A673 (cell line): ENCODE data around the gene NYNRIN. TPM values are rescaled to one million over a fixed set of nuclear protein-coding genes. Genes with fewer than 3 reads are reported as not detected.

Source experiments
- BruUV-seq: library from RNA; stranded (reverse); fragments of 400-500 nt; replicated peaks from 2 replicates; lab custom pipeline; 2021; lab: Mats Ljungman, UMichigan
- CTCF ChIA-PET: fragments of 300-600 bp; sonication (Branson Sonifier 250); formaldehyde crosslinking; loops from one replicate; lab custom pipeline; 2022; ENCODE audit warnings: antibody characterized with exemption; lab: Charles Lee
- POLR2A ChIA-PET: fragments of 300-600 bp; sonication (Branson Sonifier 250); formaldehyde crosslinking; loops from one replicate; lab custom pipeline; 2022; ENCODE audit warnings: antibody characterized with exemption; ENCODE audit not compliant: low non-redundant PET; lab: Charles Lee
- DNase-seq: peaks from one replicate; pipeline ENCODE4 v3.0.0-alpha.2; 2015; ENCODE audit warnings: low spot score
- H3K27ac ChIP-seq: fragments of 200-600 bp; sonication (generic); 2 replicates; pipeline ENCODE4 v1.5.1; 2016; ENCODE audit warnings: mixed run types, low read depth, mild to moderate bottlenecking, mixed read lengths, antibody characterized with exemption, low read length; ENCODE audit not compliant: poor library complexity, severe bottlenecking
- H3K27me3 ChIP-seq: fragments of 200-600 bp; sonication (generic); replicated peaks from 2 replicates; pipeline ENCODE4 v1.6.1; 2017; ENCODE audit warnings: mixed run types, low read depth, mild to moderate bottlenecking, mixed read lengths, antibody characterized with exemption, low read length; ENCODE audit not compliant: insufficient read depth, poor library complexity
- H3K36me3 ChIP-seq: fragments of 200-600 bp; sonication (generic); 2 replicates; pipeline ENCODE4 v1.6.1; 2016; ENCODE audit warnings: mixed run types, mild to moderate bottlenecking, mixed read lengths, antibody characterized with exemption, low read length; ENCODE audit not compliant: insufficient read depth, poor library complexity, severe bottlenecking
- H3K4me1 ChIP-seq: fragments of 200-600 bp; sonication (generic); 2 replicates; pipeline ENCODE4 v1.6.1; 2017; ENCODE audit warnings: mixed run types, mild to moderate bottlenecking, mixed read lengths, antibody characterized with exemption, low read length; ENCODE audit not compliant: insufficient read depth, poor library complexity, severe bottlenecking
- H3K4me3 ChIP-seq: fragments of 200-600 bp; sonication (generic); 2 replicates; pipeline ENCODE4 v1.5.1; 2016; ENCODE audit warnings: low read depth, mixed run types, mild to moderate bottlenecking, mixed read lengths, low read length; ENCODE audit not compliant: poor library complexity, severe bottlenecking
- H3K9me3 ChIP-seq: fragments of 200-600 bp; sonication (generic); 2 replicates; pipeline ENCODE4 v1.6.1; 2016; ENCODE audit warnings: mixed run types, low read depth, mild to moderate bottlenecking, mixed read lengths, antibody characterized with exemption, low read length; ENCODE audit not compliant: poor library complexity, severe bottlenecking
- CTCF ChIP-seq: fragments of 300-800, 200-600 bp; sonication (generic); conservative IDR thresholded peaks from 2 replicates; pipeline ENCODE4 v1.5.1; 2017; ENCODE audit warnings: low read depth, mild to moderate bottlenecking, antibody characterized with exemption, low read length, moderate library complexity, mixed read lengths
- EZH2 ChIP-seq: fragments of 200-600 bp; sonication (generic); IDR thresholded peaks from 2 replicates; pipeline ENCODE4 v1.6.1; 2017; ENCODE audit warnings: borderline replicate concordance, low read depth, mild to moderate bottlenecking, mixed read lengths, antibody characterized with exemption, low read length; ENCODE audit not compliant: poor library complexity, severe bottlenecking
- intact Hi-C: fragments of 100-400 bp; cut with micrococcal nuclease; formaldehyde crosslinking; loops from one replicate; pipeline ENCODE4 v1.10.0; 2022; ENCODE audit not compliant: unreplicated experiment
- total RNA-seq: library from RNA; stranded (reverse); gene quantifications from 2 replicates; pipeline ENCODE4 v1.2.3, GENCODE V29; 2021

Gene NYNRIN
- total RNA-seq, 1 experiment from 2014 or later = 8.6 TPM

GRCh38 chr14:24399999-24400718 is 1.4 kb downstream of the NYNRIN start:
- no TSS peak for BruUV-seq
- ChIA-PET POLR2A (no interaction called here), CTCF (no interaction called here)
- intact Hi-C loops = no loop called here
- no peaks in the 10 kb centered on the region for H3K9me3 ChIP-seq
- peaks cover 18% of the 10 kb centered on the region for H3K4me1 ChIP-seq
- TF ChIP-seq CTCF = no peak
- TF ChIP-seq EZH2 = no peak
- no peaks in the 10 kb centered on the region for H3K36me3 ChIP-seq
- H3K27me3 ChIP-seq = no peaks in the 10 kb centered on the region
- DNase-seq = no peak
- peak overlapping the region; percentile 62 for H3K4me3 ChIP-seq
- H3K27ac ChIP-seq = peak overlapping the region; percentile 49

DNA sequence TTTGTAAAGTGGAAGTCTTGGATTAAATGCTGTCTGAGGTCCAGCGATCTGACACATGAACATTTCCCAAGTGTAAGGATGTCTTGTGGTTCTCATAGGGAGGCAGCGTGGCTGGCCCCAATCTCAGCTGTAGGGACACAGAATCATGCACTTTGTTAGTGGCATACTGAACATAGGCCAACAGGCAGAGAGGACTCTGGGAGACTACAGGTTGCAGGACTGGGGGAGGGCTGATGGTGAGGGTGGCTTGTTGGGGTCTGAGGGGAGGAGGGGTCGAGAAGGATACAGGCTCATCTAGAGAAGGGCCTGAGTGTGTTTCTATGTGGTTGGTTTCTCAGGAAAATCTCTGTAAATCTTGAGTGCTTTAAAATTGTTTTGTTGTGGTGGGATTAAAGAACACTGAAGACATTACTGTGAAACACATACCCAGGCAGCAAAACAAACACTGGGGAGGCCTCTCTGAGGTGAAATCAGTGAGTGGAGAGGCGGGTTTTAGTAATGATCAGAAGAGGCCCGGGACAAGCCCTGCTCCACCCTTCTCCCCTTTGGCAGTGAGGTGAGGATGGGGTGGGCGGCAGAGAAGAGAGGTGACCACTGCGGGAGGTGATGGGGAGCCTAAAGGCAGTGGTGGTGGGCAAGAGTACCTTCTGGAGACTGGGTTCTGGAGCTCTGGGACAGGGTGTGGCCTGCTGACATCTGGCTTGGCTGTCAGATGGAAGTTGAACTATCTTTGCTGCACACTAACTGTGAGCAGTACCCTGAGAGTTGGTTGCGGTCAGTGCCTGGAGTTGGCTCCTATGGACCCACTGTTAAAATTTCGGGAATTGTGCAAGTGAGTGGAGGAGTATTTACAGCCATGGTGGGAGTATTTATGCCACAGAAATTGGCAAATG is 3.3 kb downstream of the NYNRIN start:
- Histone ChIP-seq H3K36me3 (no peaks in the 10 kb centered on the region), H3K9me3 (no peaks in the 10 kb centered on the region), H3K27ac (no peak overlapping the region), H3K4me1 (peaks cover 18% of the 10 kb centered on the region), H3K27me3 (no peaks in the 10 kb centered on the region), H3K4me3 (no peak overlapping the region)
- DNase-seq = no peak
- CTCF ChIA-PET = no interaction called here
- POLR2A ChIA-PET = no interaction called here
- intact Hi-C loops = no loop called here
- TF ChIP-seq EZH2 = no peak
- no peak for TF ChIP-seq CTCF
- BruUV-seq = no TSS peak

DNA sequence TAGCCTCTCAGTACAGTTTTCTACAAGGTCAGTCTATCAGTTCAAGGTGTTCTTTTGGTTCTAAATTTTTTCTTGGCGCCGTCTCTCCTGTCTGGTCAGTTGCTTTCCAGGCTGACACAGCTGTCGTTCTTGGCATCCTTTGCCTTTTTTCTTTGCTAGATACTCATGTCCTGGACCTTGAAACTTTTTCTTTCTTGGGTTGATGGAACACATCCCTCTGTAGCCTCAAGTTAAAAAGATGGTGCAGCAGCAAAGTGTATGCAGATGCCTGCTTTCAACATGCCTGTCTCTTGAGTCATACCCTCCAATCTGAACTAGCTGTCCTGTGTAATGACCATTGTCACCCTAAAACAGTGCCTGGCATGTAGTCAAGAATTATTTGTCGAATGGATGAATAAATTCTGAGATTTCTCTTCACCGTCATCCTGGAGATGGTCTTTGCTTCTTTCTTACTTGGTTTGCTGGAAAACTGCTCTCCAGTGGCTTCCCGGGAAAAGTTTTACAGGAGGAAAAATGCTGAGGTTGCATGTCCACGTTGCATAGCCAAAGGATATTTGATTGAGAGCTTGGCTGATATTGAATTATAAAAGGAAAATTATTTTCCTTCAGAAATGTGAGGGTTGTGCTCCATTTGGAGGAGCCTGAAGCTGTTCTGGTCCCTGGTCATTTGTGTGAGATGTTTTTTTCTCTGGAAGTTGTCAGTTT is 4.6 kb downstream of the NYNRIN start:
- intact Hi-C loops = no loop called here
- BruUV-seq = no TSS peak
- DNase-seq = no peak
- peaks cover 12% of the 10 kb centered on the region for H3K4me1 ChIP-seq
- ChIA-PET CTCF (no interaction called here), POLR2A (no interaction called here)
- H3K27me3 ChIP-seq = no peaks in the 10 kb centered on the region
- no peaks in the 10 kb centered on the region for H3K9me3 ChIP-seq
- TF ChIP-seq CTCF (no peak), EZH2 (no peak)
- H3K4me3 ChIP-seq = no peak overlapping the region
- H3K27ac ChIP-seq = no peak overlapping the region
- H3K36me3 ChIP-seq = no peaks in the 10 kb centered on the region
